Ishikawa (cell line): Measurements from ENCODE around the gene BCR.

Experiments
- CEBPB ChIP-seq: IDR thresholded peaks from 2 replicates; pipeline ENCODE4 v1.6.1; 2012
- CREB1 ChIP-seq: IDR thresholded peaks from 2 replicates; pipeline ENCODE4 v1.6.1; 2012; ENCODE audit warnings: low read depth
- EP300 ChIP-seq: IDR thresholded peaks from 2 replicates; pipeline ENCODE4 v1.6.1; 2012; ENCODE audit warnings: borderline replicate concordance
- FOXM1 ChIP-seq: IDR thresholded peaks from 2 replicates; pipeline ENCODE4 v1.6.1; 2012; ENCODE audit warnings: low read depth, borderline replicate concordance
- NFIC ChIP-seq: IDR thresholded peaks from 2 replicates; pipeline ENCODE4 v1.6.1; 2012
- RAD21 ChIP-seq: IDR thresholded peaks from 2 replicates; pipeline ENCODE4 v1.6.1; 2012; ENCODE audit warnings: low read depth
- TAF1 ChIP-seq: IDR thresholded peaks from 2 replicates; pipeline ENCODE4 v1.6.1; 2012; ENCODE audit warnings: low read depth, mild to moderate bottlenecking
- TCF12 ChIP-seq: IDR thresholded peaks from 2 replicates; pipeline ENCODE4 v1.6.1; 2012; ENCODE audit warnings: low read depth
- YY1 ChIP-seq: IDR thresholded peaks from 2 replicates; pipeline ENCODE4 v1.6.1; 2012; ENCODE audit warnings: low read depth
- ZBTB7A ChIP-seq: IDR thresholded peaks from 2 replicates; pipeline ENCODE4 v1.6.1; 2012; ENCODE audit warnings: low read depth
- TF ChIP-seq, protein P1 (sequence below): IDR thresholded peaks from 2 replicates; pipeline ENCODE4 v1.6.1; 2012
- TF ChIP-seq, protein P2 (sequence below): IDR thresholded peaks from 2 replicates; pipeline ENCODE4 v1.6.1; 2012
- TF ChIP-seq, protein P3 (sequence below): IDR thresholded peaks from 2 replicates; pipeline ENCODE4 v1.6.1; 2012; ENCODE audit warnings: low read depth, mild to moderate bottlenecking

DNA sequence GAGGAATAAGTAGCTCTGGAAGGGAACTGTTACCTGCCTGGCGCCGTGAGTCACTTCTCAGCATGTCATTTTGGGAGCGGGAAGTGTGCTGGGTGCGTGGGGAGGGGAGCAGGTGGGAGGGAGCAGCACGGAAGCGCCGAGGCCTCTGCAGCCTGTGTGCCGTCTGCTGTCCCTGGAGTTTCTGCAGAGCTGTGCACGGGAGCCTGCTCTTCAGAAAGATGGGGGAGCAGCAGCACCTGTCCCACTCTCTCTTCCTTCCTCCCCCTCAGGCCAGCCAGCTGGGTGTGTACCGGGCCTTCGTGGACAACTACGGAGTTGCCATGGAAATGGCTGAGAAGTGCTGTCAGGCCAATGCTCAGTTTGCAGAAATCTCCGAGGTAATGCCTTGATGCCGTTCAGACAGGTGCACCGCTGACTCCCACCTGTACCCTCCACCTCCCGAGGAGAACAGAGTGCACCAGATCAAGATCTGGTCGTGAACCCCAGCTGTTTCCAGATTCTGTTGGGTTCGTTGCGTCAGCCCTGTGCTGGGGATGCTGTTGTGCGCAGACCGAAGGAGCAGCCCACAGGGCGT lies 87.9 kb downstream of the BCR start:
- TF ChIP-seq EP300 (no peak), ZBTB7A (no peak), RAD21 (no peak), CREB1 (no peak), NFIC (no peak), FOXM1 (no peak), TAF1 (no peak), CEBPB (no peak), TCF12 (no peak), YY1 (no peak)
- TF ChIP-seq, protein P1, sequence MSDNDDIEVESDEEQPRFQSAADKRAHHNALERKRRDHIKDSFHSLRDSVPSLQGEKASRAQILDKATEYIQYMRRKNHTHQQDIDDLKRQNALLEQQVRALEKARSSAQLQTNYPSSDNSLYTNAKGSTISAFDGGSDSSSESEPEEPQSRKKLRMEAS = no peak
- TF ChIP-seq, protein P2, sequence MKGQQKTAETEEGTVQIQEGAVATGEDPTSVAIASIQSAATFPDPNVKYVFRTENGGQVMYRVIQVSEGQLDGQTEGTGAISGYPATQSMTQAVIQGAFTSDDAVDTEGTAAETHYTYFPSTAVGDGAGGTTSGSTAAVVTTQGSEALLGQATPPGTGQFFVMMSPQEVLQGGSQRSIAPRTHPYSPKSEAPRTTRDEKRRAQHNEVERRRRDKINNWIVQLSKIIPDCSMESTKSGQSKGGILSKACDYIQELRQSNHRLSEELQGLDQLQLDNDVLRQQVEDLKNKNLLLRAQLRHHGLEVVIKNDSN = no peak
- TF ChIP-seq, protein P3, sequence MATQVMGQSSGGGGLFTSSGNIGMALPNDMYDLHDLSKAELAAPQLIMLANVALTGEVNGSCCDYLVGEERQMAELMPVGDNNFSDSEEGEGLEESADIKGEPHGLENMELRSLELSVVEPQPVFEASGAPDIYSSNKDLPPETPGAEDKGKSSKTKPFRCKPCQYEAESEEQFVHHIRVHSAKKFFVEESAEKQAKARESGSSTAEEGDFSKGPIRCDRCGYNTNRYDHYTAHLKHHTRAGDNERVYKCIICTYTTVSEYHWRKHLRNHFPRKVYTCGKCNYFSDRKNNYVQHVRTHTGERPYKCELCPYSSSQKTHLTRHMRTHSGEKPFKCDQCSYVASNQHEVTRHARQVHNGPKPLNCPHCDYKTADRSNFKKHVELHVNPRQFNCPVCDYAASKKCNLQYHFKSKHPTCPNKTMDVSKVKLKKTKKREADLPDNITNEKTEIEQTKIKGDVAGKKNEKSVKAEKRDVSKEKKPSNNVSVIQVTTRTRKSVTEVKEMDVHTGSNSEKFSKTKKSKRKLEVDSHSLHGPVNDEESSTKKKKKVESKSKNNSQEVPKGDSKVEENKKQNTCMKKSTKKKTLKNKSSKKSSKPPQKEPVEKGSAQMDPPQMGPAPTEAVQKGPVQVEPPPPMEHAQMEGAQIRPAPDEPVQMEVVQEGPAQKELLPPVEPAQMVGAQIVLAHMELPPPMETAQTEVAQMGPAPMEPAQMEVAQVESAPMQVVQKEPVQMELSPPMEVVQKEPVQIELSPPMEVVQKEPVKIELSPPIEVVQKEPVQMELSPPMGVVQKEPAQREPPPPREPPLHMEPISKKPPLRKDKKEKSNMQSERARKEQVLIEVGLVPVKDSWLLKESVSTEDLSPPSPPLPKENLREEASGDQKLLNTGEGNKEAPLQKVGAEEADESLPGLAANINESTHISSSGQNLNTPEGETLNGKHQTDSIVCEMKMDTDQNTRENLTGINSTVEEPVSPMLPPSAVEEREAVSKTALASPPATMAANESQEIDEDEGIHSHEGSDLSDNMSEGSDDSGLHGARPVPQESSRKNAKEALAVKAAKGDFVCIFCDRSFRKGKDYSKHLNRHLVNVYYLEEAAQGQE = no peak
